Endometrial microvascular endothelial cells (primary cell): ENCODE measurements around the gene WASF3. TPM values are rescaled to one million over a fixed set of nuclear protein-coding genes. Genes with fewer than 3 reads are reported as not detected.
"Not testable (repeated sequence)": the region's sequence is repeated elsewhere in the genome, so short reads cannot be mapped to it uniquely, and the experiment has no call there.

Experiments used
- in situ Hi-C: cut with HindIII; loops from 2 replicates; pipeline ENCODE4 v1.10.0; 2017; ENCODE audit warnings: low sequenced_read_pairs, low pct_unique_long_range_greater_than_20kb; ENCODE audit errors: inconsistent ontology term
- total RNA-seq: library from RNA; depleted of rRNA; stranded (reverse); fragments of >200 nt; gene quantifications from one replicate; pipeline ENCODE4 v1.2.3, GENCODE V29; 2015; ENCODE audit errors: inconsistent ontology term

The WASF3 gene
- total RNA-seq, 1 donor from 2014 or later, result 1.1 TPM

- in situ Hi-C loops, result no loop called here
Observed at GRCh38 chr13:26616126-26616525, 58.6 kb downstream of the WASF3 start.

DNA sequence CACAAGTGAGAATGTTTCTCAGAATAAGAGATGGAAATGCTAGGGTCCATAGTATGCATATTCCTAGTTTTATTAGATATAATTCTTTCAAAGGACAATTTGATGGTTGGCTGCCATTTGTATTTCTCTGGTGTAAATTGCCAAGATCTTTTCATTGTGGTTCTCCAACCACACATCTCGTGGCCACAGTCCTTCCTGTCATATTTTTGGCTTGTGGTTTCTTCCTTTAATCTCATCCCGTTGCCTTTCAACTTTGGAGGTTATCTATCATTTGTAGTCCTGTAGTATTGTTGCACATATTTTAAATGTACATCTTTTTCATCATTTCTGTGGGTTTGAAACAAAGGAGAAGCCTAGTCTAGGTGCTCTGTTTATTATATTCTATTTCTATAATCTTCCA, 61.2 kb downstream of the WASF3 start:
- in situ Hi-C loops, result no loop called here

GRCh38 chr13:26619358-26619757, 61.9 kb downstream of the WASF3 start:
- in situ Hi-C loops, result no loop called here

GRCh38 chr13:26621731-26622401, 64.4 kb downstream of the WASF3 start:
- in situ Hi-C loops, result no loop called here

GRCh38 chr13:26623125-26623524, 65.6 kb downstream of the WASF3 start:
- in situ Hi-C loops, result no loop called here

GRCh38 chr13:26624572-26624971, 67.1 kb downstream of the WASF3 start:
- in situ Hi-C loops, result no loop called here

GRCh38 chr13:26626271-26626670, 68.8 kb downstream of the WASF3 start:
- in situ Hi-C loops, result no loop called here

DNA sequence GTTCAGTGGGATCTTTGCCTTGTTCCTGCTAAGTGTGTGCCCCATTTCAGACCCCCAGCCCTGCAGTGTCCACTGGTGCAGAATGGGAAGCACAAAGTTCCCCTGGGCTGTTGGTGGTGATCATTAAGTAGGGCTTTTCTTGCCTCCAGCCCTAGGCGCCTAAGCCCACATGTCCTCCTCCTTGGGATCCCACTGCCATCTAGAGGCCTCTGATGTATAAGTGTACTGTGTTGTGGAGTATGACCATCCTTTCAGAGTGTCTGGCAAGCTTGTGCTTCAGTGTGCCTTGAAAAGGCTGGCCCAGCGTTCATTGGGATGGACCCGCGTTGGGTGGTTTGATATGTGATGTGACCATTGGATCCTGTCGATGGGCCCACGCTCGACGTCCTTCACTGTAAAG, 71.2 kb downstream of the WASF3 start:
- in situ Hi-C loops, result no loop called here

GRCh38 chr13:26629260-26629825, 71.9 kb downstream of the WASF3 start:
- in situ Hi-C loops, result no loop called here

- in situ Hi-C loops, result not testable (repeated sequence)
Observed at GRCh38 chr13:26635634-26636033, 78.2 kb downstream of the WASF3 start.

DNA sequence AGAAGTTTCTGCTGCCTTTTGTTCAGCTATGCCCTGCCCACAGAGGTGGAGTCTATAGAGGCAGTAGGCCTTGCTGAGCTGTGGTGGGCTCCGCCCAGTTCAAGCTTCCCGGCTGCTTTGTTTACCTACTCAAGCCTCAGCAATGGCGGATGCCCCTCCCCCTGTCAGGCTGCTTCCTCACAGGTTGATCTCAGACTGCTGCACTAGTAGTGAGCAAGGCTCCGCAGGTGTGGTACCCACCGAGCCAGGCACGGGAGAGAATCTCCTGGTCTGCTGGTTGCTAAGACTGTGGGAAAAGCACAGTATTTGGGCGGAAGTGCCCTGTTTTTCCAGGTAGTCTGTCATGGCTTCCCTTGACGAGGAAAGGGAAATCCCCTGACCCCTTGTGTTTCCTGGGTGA, 78.6 kb downstream of the WASF3 start:
- in situ Hi-C loops, result not testable (repeated sequence)

DNA sequence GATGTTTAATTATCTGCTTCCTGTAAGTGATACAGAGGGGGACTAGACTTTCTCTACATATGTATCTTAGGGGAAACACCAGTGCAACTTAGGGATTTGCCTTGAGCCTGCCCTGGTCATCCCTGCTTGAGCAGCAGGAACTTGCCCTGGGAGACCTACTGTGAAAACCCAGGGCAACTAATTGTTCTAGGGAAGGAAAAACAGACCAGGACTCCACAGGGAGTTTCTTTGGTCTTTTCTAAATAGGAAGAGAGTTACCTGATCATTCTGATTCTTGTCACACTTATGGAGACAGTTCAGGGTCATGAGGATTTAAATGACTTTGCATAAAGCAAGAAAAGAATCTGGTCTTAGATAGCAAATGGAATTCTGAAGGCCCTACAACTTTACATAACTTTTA, 89.1 kb downstream of the WASF3 start:
- in situ Hi-C loops, result no loop called here

DNA sequence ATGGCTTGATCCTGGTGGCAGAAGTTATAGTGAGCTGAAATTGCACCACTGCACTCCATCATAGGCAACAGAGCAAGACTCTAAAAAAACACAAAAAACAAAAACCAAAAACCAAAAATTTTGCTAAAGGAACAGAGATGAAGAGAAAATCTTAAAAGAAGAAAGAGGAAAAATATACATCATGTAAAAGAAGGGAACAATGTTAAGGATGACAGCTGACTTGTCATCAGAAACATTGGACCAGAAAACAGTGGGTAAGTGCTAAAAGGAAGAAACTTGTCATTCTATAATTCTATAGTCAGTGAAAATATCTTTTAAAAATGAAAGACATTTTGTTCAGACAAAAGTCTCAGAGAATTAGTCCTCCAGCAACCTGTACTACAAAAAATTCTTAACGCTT, 93.8 kb downstream of the WASF3 start:
- in situ Hi-C loops, result no loop called here

- in situ Hi-C loops, result no loop called here
Observed at GRCh38 chr13:26653310-26653709, 95.8 kb downstream of the WASF3 start.

DNA sequence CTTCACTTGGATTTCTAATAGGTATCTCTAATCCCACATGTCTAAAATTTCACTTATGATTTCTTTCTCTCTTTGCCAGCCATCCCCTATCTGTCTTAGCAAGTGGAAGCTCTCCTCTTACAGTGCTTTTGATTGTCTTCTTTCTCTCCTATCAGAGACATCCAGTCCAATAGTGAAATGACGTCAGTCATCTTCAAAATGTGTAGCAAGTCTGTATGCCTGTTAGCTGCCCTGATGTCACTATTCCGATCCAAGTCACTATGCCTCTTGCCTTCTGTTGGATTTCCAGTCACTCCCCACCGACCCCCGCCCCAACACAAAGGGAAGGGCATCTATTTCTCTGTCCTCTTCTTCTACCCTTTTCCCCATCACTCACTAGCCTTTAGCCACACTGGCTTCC, 96.4 kb downstream of the WASF3 start:
- in situ Hi-C loops, result no loop called here

GRCh38 chr13:26656919-26657318, 99.4 kb downstream of the WASF3 start:
- in situ Hi-C loops, result no loop called here

DNA sequence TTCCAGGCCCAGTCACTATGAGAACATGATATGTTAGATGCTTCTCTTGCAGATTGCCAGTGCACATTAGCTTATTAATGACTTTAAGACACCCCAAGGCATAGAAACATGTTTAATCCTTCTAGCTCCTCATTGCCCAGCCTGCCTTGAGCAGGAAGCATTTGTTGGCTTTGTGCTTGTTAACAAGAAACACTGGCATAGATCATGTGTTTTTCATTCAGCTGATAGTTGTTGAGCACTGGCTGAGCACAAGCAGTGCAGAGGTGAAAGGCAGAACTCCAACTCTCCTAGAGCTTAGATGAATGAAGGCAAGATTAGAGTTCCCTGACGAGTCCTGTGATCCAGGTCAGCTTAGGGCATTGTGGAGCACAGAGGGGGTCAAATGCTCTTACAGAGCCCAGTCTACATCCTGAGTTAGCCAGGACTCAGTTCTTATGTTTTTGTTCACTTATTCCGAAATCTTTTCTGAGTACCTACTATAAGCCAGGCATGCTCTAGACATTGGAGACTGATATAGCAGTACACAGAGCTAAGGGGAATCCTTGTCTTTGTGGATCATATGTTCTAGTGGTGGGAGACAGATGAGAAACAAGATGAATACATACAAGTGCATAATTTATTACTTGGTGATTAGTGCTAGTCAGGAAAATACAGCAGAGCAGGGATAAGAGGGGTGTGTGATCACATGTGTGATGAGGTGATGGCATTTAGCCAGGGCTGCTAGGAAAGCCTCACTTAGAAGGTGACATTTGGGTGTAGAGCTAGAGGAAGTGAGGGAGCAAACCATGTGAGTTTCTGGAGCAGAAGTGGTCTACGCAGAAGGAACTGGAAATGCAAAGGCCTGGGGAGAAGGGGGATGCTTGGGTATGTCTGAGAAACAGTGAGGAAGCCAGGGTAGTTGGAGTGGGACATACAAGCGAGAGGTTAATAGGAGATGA, 101.2 kb downstream of the WASF3 start:
- in situ Hi-C loops, result no loop called here

- in situ Hi-C loops, result no loop called here
Observed at GRCh38 chr13:26660185-26660584, 102.7 kb downstream of the WASF3 start.

GRCh38 chr13:26660766-26661165, 103.3 kb downstream of the WASF3 start:
- in situ Hi-C loops, result no loop called here

DNA sequence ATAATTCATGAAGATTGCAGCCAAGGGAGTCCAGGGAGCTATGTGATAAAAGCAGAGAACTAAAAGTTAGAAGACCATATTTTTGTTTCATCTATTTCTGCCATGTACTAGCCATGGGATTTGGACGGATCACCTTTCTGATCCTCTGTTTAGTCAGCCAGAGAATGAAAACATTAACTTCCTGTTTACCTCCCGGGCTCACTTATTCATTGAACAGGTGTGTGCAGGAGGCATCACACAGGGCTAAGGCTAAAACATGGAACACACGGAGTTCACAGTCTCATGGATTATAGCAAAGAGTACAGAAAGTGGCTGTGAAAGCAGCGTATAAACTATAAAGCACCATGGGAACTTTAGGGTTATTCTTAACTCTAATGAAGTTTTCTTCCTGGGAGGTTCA, 106.3 kb downstream of the WASF3 start:
- in situ Hi-C loops, result no loop called here
